Measurements from ENCODE around the gene CCDC126. TPM values are rescaled to one million over a fixed set of nuclear protein-coding genes. Genes with fewer than 3 reads are reported as not detected.

Gene CCDC126
- total and polyA plus RNA-seq, 2 of the 4 experiments (the other 2 are of a cell fraction), result 4.1 to 5.6 TPM

GRCh38 chr7:23687011-23687410 lies 89.8 kb downstream of the CCDC126 start:
- H4K20me1 ChIP-seq (ENCODE audit: insufficient read depth, low read length), result no peaks in the 10 kb centered on the region
- no peaks in the 10 kb centered on the region for H3K27me3 ChIP-seq (ENCODE audit: control insufficient read depth, insufficient read depth, low read length)
- H4K91ac ChIP-seq (ENCODE audit: insufficient read depth, low read depth, low read length), result no peak overlapping the region
- no peaks in the 10 kb centered on the region for H3K36me3 ChIP-seq (ENCODE audit: control insufficient read depth, insufficient read depth, low read length)
- H4K5ac ChIP-seq (ENCODE audit: low read depth, low read length), result no peak overlapping the region
- peak; percentile 64 for ATAC-seq (ENCODE audit: low read depth)
- TF ChIP-seq MAFK (IDR thresholded peaks at IDR 0.05; ENCODE audit: low read depth, low read length) (no peak), RCOR1 (IDR thresholded peaks at IDR 0.05; ENCODE audit: insufficient replicate concordance, low read length) (no peak), NFE2L2 (IDR thresholded peaks at IDR 0.05; ENCODE audit: low read depth, low read length) (no peak), ELK1 (IDR thresholded peaks at IDR 0.05; ENCODE audit: borderline replicate concordance, low read depth, low read length) (no peak), FOS (IDR thresholded peaks at IDR 0.05; ENCODE audit: low read depth, low read length) (no peak), CHD1 (IDR thresholded peaks at IDR 0.05; ENCODE audit: low read depth, low read length) (no peak), SMC3 (IDR thresholded peaks at IDR 0.05; ENCODE audit: low read depth, low read length) (no peak)
- TF ChIP-seq, protein P1, sequence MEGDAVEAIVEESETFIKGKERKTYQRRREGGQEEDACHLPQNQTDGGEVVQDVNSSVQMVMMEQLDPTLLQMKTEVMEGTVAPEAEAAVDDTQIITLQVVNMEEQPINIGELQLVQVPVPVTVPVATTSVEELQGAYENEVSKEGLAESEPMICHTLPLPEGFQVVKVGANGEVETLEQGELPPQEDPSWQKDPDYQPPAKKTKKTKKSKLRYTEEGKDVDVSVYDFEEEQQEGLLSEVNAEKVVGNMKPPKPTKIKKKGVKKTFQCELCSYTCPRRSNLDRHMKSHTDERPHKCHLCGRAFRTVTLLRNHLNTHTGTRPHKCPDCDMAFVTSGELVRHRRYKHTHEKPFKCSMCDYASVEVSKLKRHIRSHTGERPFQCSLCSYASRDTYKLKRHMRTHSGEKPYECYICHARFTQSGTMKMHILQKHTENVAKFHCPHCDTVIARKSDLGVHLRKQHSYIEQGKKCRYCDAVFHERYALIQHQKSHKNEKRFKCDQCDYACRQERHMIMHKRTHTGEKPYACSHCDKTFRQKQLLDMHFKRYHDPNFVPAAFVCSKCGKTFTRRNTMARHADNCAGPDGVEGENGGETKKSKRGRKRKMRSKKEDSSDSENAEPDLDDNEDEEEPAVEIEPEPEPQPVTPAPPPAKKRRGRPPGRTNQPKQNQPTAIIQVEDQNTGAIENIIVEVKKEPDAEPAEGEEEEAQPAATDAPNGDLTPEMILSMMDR (conservative IDR thresholded peaks at IDR 0.05; ENCODE audit: low read depth, low read length), result no peak
- TF ChIP-seq, protein P2, sequence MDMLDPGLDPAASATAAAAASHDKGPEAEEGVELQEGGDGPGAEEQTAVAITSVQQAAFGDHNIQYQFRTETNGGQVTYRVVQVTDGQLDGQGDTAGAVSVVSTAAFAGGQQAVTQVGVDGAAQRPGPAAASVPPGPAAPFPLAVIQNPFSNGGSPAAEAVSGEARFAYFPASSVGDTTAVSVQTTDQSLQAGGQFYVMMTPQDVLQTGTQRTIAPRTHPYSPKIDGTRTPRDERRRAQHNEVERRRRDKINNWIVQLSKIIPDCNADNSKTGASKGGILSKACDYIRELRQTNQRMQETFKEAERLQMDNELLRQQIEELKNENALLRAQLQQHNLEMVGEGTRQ (IDR thresholded peaks at IDR 0.05; ENCODE audit: low read depth, low read length), result no peak
- no peak overlapping the region for H3K9ac ChIP-seq (ENCODE audit: low read depth, low read length)
- H2BK5ac ChIP-seq (ENCODE audit: low read depth, low read length, poor library complexity, severe bottlenecking), result no peak overlapping the region
- no peak overlapping the region for H3K56ac ChIP-seq (ENCODE audit: extremely low read depth, insufficient read depth, low read length)
- no CpG with 5 or more reads among the region's 2 CpGs for WGBS, 2 experiments (ENCODE audit: extremely low coverage in 2 of 2, insufficient read length in 1 of 2)
- intact Hi-C loops (cut with micrococcal nuclease), result no loop called here
- H3K9me1 ChIP-seq (ENCODE audit: insufficient read depth, low read length), result no peaks in the 10 kb centered on the region
- H2BK20ac ChIP-seq (ENCODE audit: low read depth, low read length), result no peak overlapping the region
- H3K23ac ChIP-seq (ENCODE audit: low read depth, low read length), result no peak overlapping the region
- H3K79me1 ChIP-seq (ENCODE audit: low read depth in 1 of 2, low read length in 2 of 2), result no peaks in the 10 kb centered on the region
- no peak overlapping the region for H2AK9ac ChIP-seq (replicated peaks; ENCODE audit: low read depth, low read length, poor library complexity)
- H3K27ac ChIP-seq (ENCODE audit: insufficient read depth, low read length), result no peak overlapping the region; the same call in 1 of the 2 replicates
- H2BK15ac ChIP-seq (ENCODE audit: low read depth, low read length), result no peak overlapping the region
- peak; percentile 43 for DNase-seq
- H3K4ac ChIP-seq (ENCODE audit: low read depth, low read length), result no peak overlapping the region
- CTCF ChIA-PET, result no interaction called here
- H3K18ac ChIP-seq (ENCODE audit: low read depth, low read length), result no peak overlapping the region
- H3K9me3 ChIP-seq (ENCODE audit: control insufficient read depth, insufficient read depth, low read length), result no peaks in the 10 kb centered on the region
- POLR2A ChIA-PET (ENCODE audit: unreplicated experiment), result no interaction called here
- H4K8ac ChIP-seq (ENCODE audit: low read depth in 2 of 2, low read length in 2 of 2), result no peak overlapping the region
- peak overlapping the region; percentile 71; the same call in 1 of the 2 replicates for H3K14ac ChIP-seq (replicated peaks; ENCODE audit: low read depth, low read length)
- no peak overlapping the region for H2AK5ac ChIP-seq (ENCODE audit: low read depth, low read length)
- dilution Hi-C loops (cut with HindIII; ENCODE audit: low sequenced_read_pairs, unreplicated experiment), result no loop called here
- BruUV-seq (replicated peaks), result no TSS peak
- H3K4me3 ChIP-seq (ENCODE audit: insufficient read depth, low read depth, low read length), result no peak overlapping the region
- no peak overlapping the region for H2BK120ac ChIP-seq (ENCODE audit: low read depth, low read length)
- no peak overlapping the region for H2AFZ ChIP-seq (replicated peaks; ENCODE audit: low read length, poor library complexity)
- peak overlapping the region; percentile 54; the same call in 1 of the 2 replicates for H3K4me2 ChIP-seq (ENCODE audit: low read depth, low read length)
- H3K4me1 ChIP-seq (ENCODE audit: control insufficient read depth, insufficient read depth, low read length), result no peaks in the 10 kb centered on the region
- in situ Hi-C loops (cut with MboI; ENCODE audit: low sequenced_read_pairs), result loop anchor here (10.0 kb wide), 1 partner anchor 92 kb away; the partner anchor contains the start of gene CCDC126

All from IMR-90 (cell line).